HepG2 (cell line): ENCODE measurements around the gene CHPF. TPM values are rescaled to one million over a fixed set of nuclear protein-coding genes. Genes with fewer than 3 reads are reported as not detected.

Experiments used
- ATAC-seq: fragments of 200-7000 bp; cut with Tn5 transposase; 3 replicates; pipeline ENCODE4 v1.9.1; 2020; ENCODE audit warnings: mild to moderate bottlenecking, moderate library complexity
- BruUV-seq: library from RNA; stranded (reverse); fragments of 400-500 nt; replicated peaks from 2 replicates; lab custom pipeline; 2021; lab: Mats Ljungman, UMichigan
- CTCF ChIA-PET: fragments of 300-600 bp; formaldehyde crosslinking; extraction: SDS; loops from one replicate; lab custom pipeline; 2021; ENCODE audit warnings: low total read pairs, inconsistent platforms, low intra/inter-chr PET ratio; lab: Yijun Ruan, JAX
- POLR2A ChIA-PET: fragments of 350-600 bp; sonication (Branson Sonifier 250); formaldehyde crosslinking; loops from one replicate; lab custom pipeline; 2020; ENCODE audit warnings: antibody characterized with exemption, inconsistent platforms; lab: Yijun Ruan, JAX
- DNase-seq: peaks from one replicate; pipeline ENCODE4 v3.0.0-alpha.2; 2015; ENCODE audit warnings: low spot score
- FAIRE-seq: peaks from 3 replicates; lab custom pipeline; 2011; peaks lifted over from hg19 to GRCh38; lab: Jason Lieb, UNC
- H2AFZ ChIP-seq: one replicate; pipeline ENCODE4 v1.6.1; 2011; ENCODE audit warnings: low read length, inconsistent platforms
- H3K27ac ChIP-seq: fragments of 300-600 bp; 3 replicates; pipeline ENCODE4 v1.8.0; 2011; ENCODE audit warnings: mixed run types, mild to moderate bottlenecking, mixed read lengths, low read length, inconsistent platforms; ENCODE audit not compliant: insufficient read depth; ENCODE audit errors: extremely low read length
- H3K27me3 ChIP-seq, 2 experiments: fragments of 200-600 bp in 1 of 2; 2 replicates in 1 of 2; 3 replicates in 1 of 2; pipeline versions ENCODE4 v1.6.0 to v1.8.0; 2011; ENCODE audit warnings: low read length in 2 of 2, mild to moderate bottlenecking in 2 of 2, moderate library complexity in 2 of 2, inconsistent platforms in 1 of 2; ENCODE audit not compliant: insufficient read depth in 2 of 2, control insufficient read depth in 1 of 2
- H3K36me3 ChIP-seq, 2 experiments: fragments of 200-600 bp in 1 of 2; replicated peaks in 1 of 2; 2 replicates in 1 of 2; 3 replicates in 1 of 2; pipeline versions ENCODE4 v1.5.1 to v1.8.0; 2011; ENCODE audit warnings: low read length in 2 of 2, inconsistent platforms in 1 of 2; ENCODE audit not compliant: insufficient read depth in 2 of 2, control insufficient read depth in 1 of 2
- H3K4me1 ChIP-seq: 2 replicates; pipeline ENCODE4 v1.5.1; 2012; ENCODE audit warnings: low read length, inconsistent platforms; ENCODE audit not compliant: insufficient read depth
- H3K4me2 ChIP-seq: 2 replicates; pipeline ENCODE4 v1.6.0; 2011; ENCODE audit warnings: low read depth, low read length, inconsistent platforms
- H3K4me3 ChIP-seq, 3 experiments: fragments of 200-600 bp in 1 of 3; sonication (generic), shearing (Covaris generic) in 1 of 3; replicated peaks in 1 of 3; 2 replicates each; pipeline ENCODE4 v1.5.1; 2011 to 2016; ENCODE audit warnings: low read length in 3 of 3, inconsistent platforms in 2 of 3, low read depth in 2 of 3, mild to moderate bottlenecking in 2 of 3, control low read depth in 1 of 3, mixed read lengths in 1 of 3; ENCODE audit not compliant: insufficient read depth in 1 of 3
- H3K79me2 ChIP-seq: one replicate; pipeline ENCODE4 v1.6.1; 2011; ENCODE audit warnings: low read length, inconsistent platforms; ENCODE audit not compliant: insufficient read depth
- H3K9ac ChIP-seq: 2 replicates; pipeline ENCODE4 v1.6.0; 2011; ENCODE audit warnings: mild to moderate bottlenecking, low read depth, low read length, inconsistent platforms; ENCODE audit not compliant: insufficient read depth
- H3K9me3 ChIP-seq: 2 replicates; pipeline ENCODE4 v1.5.1; 2012; ENCODE audit warnings: mild to moderate bottlenecking, low read length
- H4K20me1 ChIP-seq: 2 replicates; pipeline ENCODE4 v1.6.0; 2011; ENCODE audit warnings: inconsistent platforms, mild to moderate bottlenecking, low read length, moderate library complexity; ENCODE audit not compliant: insufficient read depth
- ATAD3A ChIP-seq: sonication (generic); formaldehyde crosslinking; IDR thresholded peaks from 2 replicates; pipeline ENCODE4 v1.4.0; 2020; ENCODE audit warnings: missing genetic modification reagents
- ATF7-NPFF ChIP-seq: sonication (generic); formaldehyde crosslinking; IDR thresholded peaks from 2 replicates; pipeline ENCODE4 v1.8.1; 2023; ENCODE audit warnings: mild to moderate bottlenecking, low read depth, missing genetic modification reagents, moderate library complexity
- ERF ChIP-seq: IDR thresholded peaks from 2 replicates; pipeline ENCODE4 v1.6.1; 2018; ENCODE audit warnings: missing biosample characterization, missing genetic modification reagents
- GABPA ChIP-seq, 2 experiments: IDR thresholded peaks; 2 replicates each; pipeline ENCODE4 v1.6.1; 2011 to 2016; ENCODE audit warnings: low read depth in 2 of 2, low read length in 1 of 2, missing biosample characterization in 1 of 2, missing genetic modification characterization in 1 of 2
- HOXA3 ChIP-seq: sonication (generic); formaldehyde crosslinking; IDR thresholded peaks from 2 replicates; pipeline ENCODE4 v1.5.0; 2020; ENCODE audit warnings: missing genetic modification reagents
- IRX3 ChIP-seq: sonication (generic); formaldehyde crosslinking; IDR thresholded peaks from 2 replicates; pipeline ENCODE4 v1.8.1; 2023; ENCODE audit warnings: mild to moderate bottlenecking, low read depth, missing genetic modification reagents, borderline replicate concordance
- KLF15 ChIP-seq: sonication (generic); formaldehyde crosslinking; IDR thresholded peaks from 2 replicates; pipeline ENCODE4 v1.8.1; 2023; ENCODE audit warnings: borderline replicate concordance, mild to moderate bottlenecking, inconsistent platforms, missing genetic modification reagents, mixed read lengths
- MIXL1 ChIP-seq: IDR thresholded peaks from 2 replicates; pipeline ENCODE4 v1.6.1; 2016
- NCOA1 ChIP-seq: sonication (generic); formaldehyde crosslinking; IDR thresholded peaks from 2 replicates; pipeline ENCODE4 v1.9.0; 2021; ENCODE audit warnings: missing genetic modification reagents
- NCOA5 ChIP-seq: sonication (generic); formaldehyde crosslinking; IDR thresholded peaks from 2 replicates; pipeline ENCODE4 v1.4.0; 2020; ENCODE audit warnings: missing genetic modification reagents
- REXO4 ChIP-seq: sonication (generic); formaldehyde crosslinking; IDR thresholded peaks from 2 replicates; pipeline ENCODE4 v1.8.0; 2022; ENCODE audit warnings: missing genetic modification reagents, mild to moderate bottlenecking, borderline replicate concordance
- SALL1 ChIP-seq: sonication (generic); formaldehyde crosslinking; IDR thresholded peaks from 2 replicates; pipeline ENCODE4 v1.8.0; 2022; ENCODE audit warnings: mild to moderate bottlenecking, missing genetic modification reagents
- SNAPC2 ChIP-seq: sonication (generic); formaldehyde crosslinking; IDR thresholded peaks from 2 replicates; pipeline ENCODE4 v1.8.1; 2022; ENCODE audit warnings: mild to moderate bottlenecking, missing genetic modification reagents
- SOX5 ChIP-seq: IDR thresholded peaks from 2 replicates; pipeline ENCODE4 v1.6.1; 2016; ENCODE audit warnings: borderline replicate concordance
- TCF12 ChIP-seq, 2 experiments: fragments of 450-650 bp in 1 of 2; sonication (generic) in 1 of 2; formaldehyde crosslinking in 1 of 2; IDR thresholded peaks; 2 replicates each; pipeline versions ENCODE4 v1.6.1 to v1.8.0; 2017 to 2022; ENCODE audit warnings: antibody characterized with exemption in 1 of 2, mild to moderate bottlenecking in 1 of 2, missing genetic modification reagents in 1 of 2, moderate library complexity in 1 of 2
- U2AF1 ChIP-seq: fragments of 200-400 bp; formaldehyde crosslinking; optimal IDR thresholded peaks from 2 replicates; pipeline ENCODE3; 2017; ENCODE audit warnings: mild to moderate bottlenecking, low read depth, low read length
- ZBTB8A ChIP-seq: sonication (generic); formaldehyde crosslinking; IDR thresholded peaks from 2 replicates; pipeline ENCODE4 v1.4.0; 2020; ENCODE audit warnings: mild to moderate bottlenecking, low read depth, missing genetic modification reagents, borderline replicate concordance
- ZHX2 ChIP-seq, 2 experiments: sonication (generic) in 1 of 2; formaldehyde crosslinking in 1 of 2; IDR thresholded peaks; 2 replicates each; pipeline versions ENCODE4 v1.6.1 to v1.9.0; 2014 to 2022; ENCODE audit warnings: antibody characterized with exemption in 1 of 2, borderline replicate concordance in 1 of 2, inconsistent platforms in 1 of 2, low read depth in 1 of 2, missing genetic modification reagents in 1 of 2
- ZKSCAN1 ChIP-seq: fragments of 150-350 bp; IDR thresholded peaks from 2 replicates; pipeline ENCODE4 v1.6.1; 2014; ENCODE audit warnings: low read length
- WGBS: methylation state at CpG from one replicate; pipeline ENCODE4 v1.1.6; 2017; ENCODE audit warnings: low lambda C conversion rate; 5-methylcytosine and 5-hydroxymethylcytosine counted together
- in situ Hi-C: cut with HindIII; loops from 2 replicates; pipeline ENCODE4 v1.10.0; 2017; ENCODE audit warnings: low pct_unique_long_range_greater_than_20kb; ENCODE audit not compliant: extremely low pct_ligation_motif_present
- intact Hi-C: fragments of 100-400 bp; cut with micrococcal nuclease; formaldehyde crosslinking; loops from one replicate; pipeline ENCODE4 v1.10.0; 2022; ENCODE audit not compliant: unreplicated experiment
- polyA plus RNA-seq, 8 experiments: library from polyadenylated mRNA; depleted of rRNA in 3 of 8; stranded (reverse) in 7 of 8; unstranded in 1 of 8; fragments of >200 nt; fragmentation: Illumina TruSeq in 4 of 8; extraction: Trizol in 4 of 8; gene quantifications; 2 replicates each; pipeline versions ENCODE4 v1.2.1 to v1.2.3, GENCODE V29; 2011 to 2016; ENCODE audit warnings: low read depth in 4 of 8, missing spikeins in 1 of 8, mixed read lengths in 1 of 8; ENCODE audit not compliant: insufficient read depth in 1 of 8
- total RNA-seq, 5 experiments: library from RNA; depleted of rRNA; stranded (reverse); fragments of >200 nt; fragmentation: Illumina TruSeq; extraction: Trizol; gene quantifications; 2 replicates each; pipeline ENCODE4 v1.2.3, GENCODE V29; 2016; ENCODE audit warnings: low read depth in 1 of 5

CHPF gene
- total and polyA plus RNA-seq, 2 of the 13 experiments (the other 11 are each of a cell fraction or from before 2014, with no cell fraction given): 79.6 to 111 TPM

- Histone ChIP-seq H2AFZ (no peak overlapping the region), H3K27me3 (no peaks in the 10 kb centered on the region), H3K9ac (peak overlapping the region; percentile 88), H3K4me3 (peak overlapping the region; percentile 90 to 95 (median 94)), H3K4me1 (peaks cover 64% of the 10 kb centered on the region), H3K36me3 (peaks cover 5 to 25% of the 10 kb centered on the region in 2 experiments), H3K4me2 (peak overlapping the region; percentile 88), H3K9me3 (no peaks in the 10 kb centered on the region), H3K27ac (peak overlapping the region; percentile 94), H4K20me1 (no peaks in the 10 kb centered on the region), H3K79me2 (peaks cover 21% of the 10 kb centered on the region)
- intact Hi-C loops (no loop called here), in situ Hi-C loops (no loop called here)
- BruUV-seq: no TSS peak
- 65% methylated on average over 41 of the region's 95 CpGs for WGBS
- no peak for DNase-seq
- ChIA-PET CTCF (interaction anchor here (2.9 kb wide), 1 partner anchor 72 kb away, joined by 13 read pairs; no protein-coding TSS in a partner anchor), POLR2A (interaction anchor here (1.2 to 3.2 kb wide), 10 partner anchors 9 to 362 kb away, joined by 3 to 150 read pairs (median 10); partner anchors contain the start of genes CHPF, GMPPA, STK11IP and TMEM198)
- ATAC-seq: peak; percentile 15
- FAIRE-seq: no peak
- TF ChIP-seq IRX3 (CRISPR knock-in tag): no peak; the same call in 1 of the 2 replicates
- no peak for TF ChIP-seq GABPA (IDR thresholded peaks at IDR 0.05; ENCODE audit: low read depth, low read length)
- no peak for TF ChIP-seq GABPA (CRISPR knock-in tag; IDR thresholded peaks at IDR 0.05; ENCODE audit: low read depth)
- no peak for TF ChIP-seq ZBTB8A (CRISPR knock-in tag)
- no peak for TF ChIP-seq MIXL1 (CRISPR knock-in tag)
- no peak for TF ChIP-seq U2AF1
- 0 out of 2 replicates have a peak, but pooled peaks have one; percentile 49 for TF ChIP-seq REXO4
- TF ChIP-seq ATAD3A (CRISPR knock-in tag): no peak
- no peak for TF ChIP-seq TCF12 (IDR thresholded peaks at IDR 0.05)
- TF ChIP-seq TCF12 (CRISPR knock-in tag; IDR thresholded peaks at IDR 0.05): no peak
- TF ChIP-seq NCOA1 (CRISPR knock-in tag): no peak
- peak; percentile 45 for TF ChIP-seq ATF7-NPFF (CRISPR knock-in tag)
- TF ChIP-seq SNAPC2: peak; percentile 23; the same call in 1 of the 2 replicates
- no peak; the same call in 1 of the 2 replicates for TF ChIP-seq ERF (CRISPR knock-in tag)
- no peak; the same call in none of the 2 replicates for TF ChIP-seq HOXA3 (CRISPR knock-in tag)
- TF ChIP-seq ZKSCAN1: no peak
- no peak for TF ChIP-seq SOX5 (CRISPR knock-in tag)
- peak; percentile 58; the same call in 1 of the 2 replicates for TF ChIP-seq SALL1 (CRISPR knock-in tag)
- TF ChIP-seq ZHX2 (IDR thresholded peaks at IDR 0.05; ENCODE audit: low read depth): 0 out of 2 replicates have a peak, but pooled peaks have one; percentile 43
- no peak for TF ChIP-seq ZHX2 (CRISPR knock-in tag; IDR thresholded peaks at IDR 0.05; ENCODE audit: borderline replicate concordance)
- TF ChIP-seq KLF15 (CRISPR knock-in tag): no peak
- no peak for TF ChIP-seq NCOA5 (CRISPR knock-in tag)
Observed at GRCh38 chr2:219570194-219570923, 26.8 kb upstream of the CHPF start.
